Fibroblast of lung (primary cell): ENCODE measurements around the gene SIX5. TPM values are rescaled to one million over a fixed set of nuclear protein-coding genes. Genes with fewer than 3 reads are reported as not detected.

Experiments
- DNase-seq, 2 donors: peaks; one replicate each; pipeline versions ENCODE4 v3.0.0 to v3.0.0-alpha.2; 2010; ENCODE audit warnings: low read depth in 2 of 2
- H2AFZ ChIP-seq: 2 replicates; pipeline ENCODE4 v1.5.1; 2012; ENCODE audit warnings: low read length, control low read depth, inconsistent platforms
- H3K27ac ChIP-seq: 2 replicates; pipeline ENCODE4 v1.5.1; 2011; ENCODE audit warnings: low read length, control low read depth; ENCODE audit not compliant: insufficient read depth
- H3K27me3 ChIP-seq: 2 replicates; pipeline ENCODE4 v1.5.1; 2011; ENCODE audit warnings: mild to moderate bottlenecking, low read length; ENCODE audit not compliant: control insufficient read depth, insufficient read depth
- H3K36me3 ChIP-seq: 2 replicates; pipeline ENCODE4 v1.5.1; 2011; ENCODE audit warnings: low read length; ENCODE audit not compliant: control insufficient read depth, insufficient read depth
- H3K4me1 ChIP-seq: 2 replicates; pipeline ENCODE4 v1.5.1; 2011; ENCODE audit warnings: low read length; ENCODE audit not compliant: control insufficient read depth, insufficient read depth; ENCODE audit errors: extremely low read depth
- H3K4me2 ChIP-seq: 2 replicates; pipeline ENCODE4 v1.5.1; 2011; ENCODE audit warnings: low read length, control low read depth; ENCODE audit not compliant: insufficient read depth; ENCODE audit errors: extremely low read depth
- H3K4me3 ChIP-seq, 4 experiments: fragments of 200-600 bp in 1 of 4; sonication (generic) in 1 of 4; replicated peaks in 1 of 4; 2 replicates each; pipeline ENCODE4 v1.5.1; 2011 to 2016; ENCODE audit warnings: low read length in 4 of 4, low read depth in 3 of 4, mild to moderate bottlenecking in 3 of 4, control low read depth in 2 of 4, inconsistent platforms in 1 of 4, mixed read lengths in 1 of 4; ENCODE audit not compliant: insufficient read depth in 1 of 4; ENCODE audit errors: control extremely low read depth in 1 of 4
- H3K79me2 ChIP-seq: 2 replicates; pipeline ENCODE4 v1.5.1; 2012; ENCODE audit warnings: mild to moderate bottlenecking, low read length, inconsistent platforms; ENCODE audit not compliant: control insufficient read depth, insufficient read depth
- H3K9ac ChIP-seq: 2 replicates; pipeline ENCODE4 v1.5.1; 2011; ENCODE audit warnings: mild to moderate bottlenecking, low read length, control low read depth; ENCODE audit not compliant: insufficient read depth
- H3K9me3 ChIP-seq: 2 replicates; pipeline ENCODE4 v1.5.1; 2012; ENCODE audit warnings: low read depth, low read length; ENCODE audit not compliant: control insufficient read depth, insufficient read depth
- H4K20me1 ChIP-seq: 2 replicates; pipeline ENCODE4 v1.5.1; 2011; ENCODE audit warnings: low read length; ENCODE audit not compliant: control insufficient read depth, insufficient read depth; ENCODE audit errors: extremely low read depth
- EZH2 ChIP-seq: IDR thresholded peaks from 2 replicates; pipeline ENCODE4 v1.5.1; 2012; ENCODE audit warnings: low read length, control low read depth, mild to moderate bottlenecking; ENCODE audit errors: missing control alignments
- polyA plus RNA-seq, 2 donors: library from polyadenylated mRNA; depleted of rRNA in 1 of 2; stranded (reverse) in 1 of 2; unstranded in 1 of 2; fragments of >200 nt; gene quantifications; 2 replicates each; pipeline ENCODE4 v1.2.1, GENCODE V29; 2011 to 2012; ENCODE audit warnings: missing spikeins in 1 of 2
- total RNA-seq: library from RNA; depleted of rRNA; stranded (reverse); fragments of >200 nt; gene quantifications from 2 replicates; pipeline ENCODE4 v1.2.1, GENCODE V29; 2014
- TF ChIP-seq, protein P1 (sequence below), 2 donors: IDR thresholded peaks in 1 of 2; conservative IDR thresholded peaks in 1 of 2; 1 replicate in 1 of 2; 2 replicates in 1 of 2; pipeline ENCODE4 v1.5.1; 2011 to 2012; ENCODE audit warnings: low read length in 2 of 2, control low read depth in 1 of 2, inconsistent platforms in 1 of 2, low read depth in 1 of 2, mild to moderate bottlenecking in 1 of 2

SIX5 gene
- total and polyA plus RNA-seq, 2 donors (not counting 1 experiment from before 2014, with no cell fraction given): 3.4 to 10.7 TPM

GRCh38 chr19:45774765-45775164, 5.7 kb upstream of the SIX5 start:
- H3K4me3 ChIP-seq: no peak overlapping the region
- no peaks in the 10 kb centered on the region for H3K79me2 ChIP-seq
- no peaks in the 10 kb centered on the region for H3K27me3 ChIP-seq
- no peak overlapping the region for H3K4me2 ChIP-seq
- H4K20me1 ChIP-seq: no peaks in the 10 kb centered on the region
- TF ChIP-seq EZH2: no peak
- H3K9me3 ChIP-seq: no peaks in the 10 kb centered on the region
- H3K4me1 ChIP-seq: peaks cover 2% of the 10 kb centered on the region
- no peak for DNase-seq
- H3K27ac ChIP-seq: no peak overlapping the region
- no peak overlapping the region for H3K9ac ChIP-seq
- no peak overlapping the region for H2AFZ ChIP-seq
- H3K36me3 ChIP-seq: peaks cover 36% of the 10 kb centered on the region

- H3K36me3 ChIP-seq: peaks cover 27% of the 10 kb centered on the region
Observed at GRCh38 chr19:45773384-45773783, 4.3 kb upstream of the SIX5 start.

GRCh38 chr19:45772912-45773311, 3.9 kb upstream of the SIX5 start:
- Histone ChIP-seq H3K36me3 (peaks cover 26% of the 10 kb centered on the region), H3K27ac (no peak overlapping the region), H3K4me2 (no peak overlapping the region), H3K4me1 (peaks cover 4% of the 10 kb centered on the region), H3K27me3 (no peaks in the 10 kb centered on the region), H3K9ac (no peak overlapping the region), H2AFZ (no peak overlapping the region), H3K79me2 (no peaks in the 10 kb centered on the region), H3K4me3 (no peak overlapping the region), H4K20me1 (no peaks in the 10 kb centered on the region), H3K9me3 (no peaks in the 10 kb centered on the region)
- no peak for DNase-seq
- TF ChIP-seq, protein P1, sequence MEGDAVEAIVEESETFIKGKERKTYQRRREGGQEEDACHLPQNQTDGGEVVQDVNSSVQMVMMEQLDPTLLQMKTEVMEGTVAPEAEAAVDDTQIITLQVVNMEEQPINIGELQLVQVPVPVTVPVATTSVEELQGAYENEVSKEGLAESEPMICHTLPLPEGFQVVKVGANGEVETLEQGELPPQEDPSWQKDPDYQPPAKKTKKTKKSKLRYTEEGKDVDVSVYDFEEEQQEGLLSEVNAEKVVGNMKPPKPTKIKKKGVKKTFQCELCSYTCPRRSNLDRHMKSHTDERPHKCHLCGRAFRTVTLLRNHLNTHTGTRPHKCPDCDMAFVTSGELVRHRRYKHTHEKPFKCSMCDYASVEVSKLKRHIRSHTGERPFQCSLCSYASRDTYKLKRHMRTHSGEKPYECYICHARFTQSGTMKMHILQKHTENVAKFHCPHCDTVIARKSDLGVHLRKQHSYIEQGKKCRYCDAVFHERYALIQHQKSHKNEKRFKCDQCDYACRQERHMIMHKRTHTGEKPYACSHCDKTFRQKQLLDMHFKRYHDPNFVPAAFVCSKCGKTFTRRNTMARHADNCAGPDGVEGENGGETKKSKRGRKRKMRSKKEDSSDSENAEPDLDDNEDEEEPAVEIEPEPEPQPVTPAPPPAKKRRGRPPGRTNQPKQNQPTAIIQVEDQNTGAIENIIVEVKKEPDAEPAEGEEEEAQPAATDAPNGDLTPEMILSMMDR (conservative IDR thresholded peaks at IDR 0.05 in 1 of 2, IDR thresholded peaks at IDR 0.05 in 1 of 2; ENCODE audit: low read depth in 1 of 2, low read length in 2 of 2): no peak
- no peak for TF ChIP-seq EZH2

More at GRCh38 chr19:45773384-45773783, 4.3 kb upstream of the SIX5 start:
- peaks cover 4% of the 10 kb centered on the region for H3K4me1 ChIP-seq
- H3K4me2 ChIP-seq: no peak overlapping the region
- no peaks in the 10 kb centered on the region for H3K9me3 ChIP-seq
- no peaks in the 10 kb centered on the region for H3K79me2 ChIP-seq
- no peak overlapping the region for H3K9ac ChIP-seq
- no peak overlapping the region for H3K27ac ChIP-seq
- DNase-seq: no peak
- no peak overlapping the region for H2AFZ ChIP-seq
- TF ChIP-seq EZH2: no peak
- TF ChIP-seq, protein P1 (conservative IDR thresholded peaks at IDR 0.05 in 1 of 2, IDR thresholded peaks at IDR 0.05 in 1 of 2; ENCODE audit: low read depth in 1 of 2, low read length in 2 of 2): no peak
- H3K27me3 ChIP-seq: no peaks in the 10 kb centered on the region
- no peaks in the 10 kb centered on the region for H4K20me1 ChIP-seq
- H3K4me3 ChIP-seq: no peak overlapping the region
